Measurements from ENCODE around the gene TBC1D8B. TPM values are rescaled to one million over a fixed set of nuclear protein-coding genes. Genes with fewer than 3 reads are reported as not detected.
"Not testable (repeated sequence)": the region's sequence is repeated elsewhere in the genome, so short reads cannot be mapped to it uniquely, and the experiment has no call there.

The TBC1D8B gene
- total RNA-seq (2014; rRNA removed) (1.0 and 1.8 TPM in 2 replicates), Bru-seq, nascent RNA (percentile 50 among the genes with signal in this experiment), BruChase-seq, experiment 1, labeled RNA remaining after a 6-hour chase (percentile 51 among the genes with signal in this experiment), BruChase-seq, experiment 2, labeled RNA remaining after a 2-hour chase (percentile 55 among the genes with signal in this experiment)
- long read RNA-seq, full-length matches to known transcripts, result 23 of 41 reads
- long read RNA-seq, partial matches to known transcripts, result 8 of 41 reads
- long read RNA-seq, other reads (novel, unspliced or antisense), result 10 of 41 reads

DNA sequence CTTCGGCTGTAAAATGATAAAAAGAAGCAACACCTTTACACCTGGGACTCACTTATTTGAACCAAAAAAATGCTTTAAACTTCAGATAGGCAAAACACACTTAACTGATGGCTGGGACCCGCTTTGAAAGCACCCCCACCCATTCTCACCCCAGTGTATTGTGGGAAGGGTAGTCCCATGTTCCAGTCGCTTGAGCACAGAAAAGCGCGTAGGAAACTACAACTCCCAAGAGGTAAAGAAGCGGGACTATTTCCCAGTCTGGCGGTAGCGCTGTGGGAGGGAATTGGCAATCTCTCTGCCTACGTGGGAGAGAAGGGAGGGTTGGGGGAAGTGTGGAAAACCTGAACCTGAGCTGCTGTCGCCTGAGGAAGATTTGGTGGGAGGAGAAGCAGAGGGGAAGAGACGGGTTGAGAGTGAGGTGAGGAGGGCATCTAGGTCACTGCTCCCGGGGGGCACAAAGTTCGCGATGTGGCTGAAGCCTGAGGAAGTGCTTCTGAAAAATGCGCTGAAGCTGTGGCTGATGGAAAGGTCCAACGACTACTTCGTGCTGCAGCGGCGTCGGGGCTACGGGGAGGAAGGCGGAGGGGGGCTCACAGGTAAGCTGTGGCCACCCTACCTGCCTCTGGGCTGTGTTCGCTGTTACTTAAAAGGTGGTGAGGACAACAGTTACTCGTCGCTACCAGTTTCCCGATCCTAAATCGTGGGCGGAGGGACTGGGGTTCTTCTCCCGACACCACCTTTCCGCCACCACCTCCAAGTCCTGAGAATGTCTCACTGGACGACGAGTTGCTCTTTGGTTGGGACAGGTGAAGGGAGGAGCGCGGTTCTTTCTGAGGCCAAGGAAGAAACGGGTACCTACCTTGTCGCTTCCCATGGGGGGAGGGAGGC, at the start of gene TBC1D8B:
Gene TBC1D8B, plus strand, starts transcription at position 286 of the 888 bp plus-strand sequence. Its CDS starts 181 bp downstream, at position 467.
- H3K79me2 ChIP-seq (ENCODE audit: low read length), result no peaks in the 10 kb centered on the region

DNA sequence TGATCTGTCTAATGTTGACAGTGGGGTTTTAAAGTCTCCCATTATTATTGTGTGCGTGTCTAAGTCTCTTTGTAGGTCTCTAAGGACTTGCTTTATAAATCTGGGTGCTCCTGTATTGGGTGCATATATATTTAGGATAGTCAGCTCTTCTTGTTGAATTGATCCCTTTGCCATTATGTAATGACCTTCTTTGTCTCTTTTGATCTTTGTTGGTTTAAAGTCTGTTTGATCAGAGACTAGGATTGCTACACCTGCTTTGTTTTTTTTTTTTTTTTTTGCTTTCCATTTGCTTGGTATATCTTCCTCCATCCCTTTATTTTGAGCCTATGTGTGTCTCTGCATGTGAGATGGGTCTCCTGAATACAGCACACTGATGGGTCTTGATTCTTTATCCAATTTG, 33.2 kb upstream of the TBC1D8B start:
- ATAC-seq; H3K4me2 ChIP-seq (ENCODE audit: low read length); H4K20me1 ChIP-seq (ENCODE audit: low read length); H3K27ac ChIP-seq (ENCODE audit: low read length); H3K27me3 ChIP-seq (ENCODE audit: low read length); H3K9me3 ChIP-seq (ENCODE audit: low read length); H3K9me2 ChIP-seq (replicated peaks; ENCODE audit: low read length); H3K36me3 ChIP-seq (ENCODE audit: low read depth, low read length); DNase-seq; H3F3A ChIP-seq (ENCODE audit: low read length, unreplicated experiment); BruUV-seq (replicated peaks); POLR2A ChIA-PET (ENCODE audit: unreplicated experiment); intact Hi-C loops (cut with micrococcal nuclease); CTCF ChIA-PET; H3K9ac ChIP-seq (ENCODE audit: low read length); H2AFZ ChIP-seq (ENCODE audit: low read length); H3K4me3 ChIP-seq (ENCODE audit: low read length); H3K4me1 ChIP-seq (ENCODE audit: insufficient read depth, low read length); H3K79me2 ChIP-seq (ENCODE audit: low read length): not testable (repeated sequence)

More for the DNA sequence above, at the start of gene TBC1D8B:
- H3K27me3 ChIP-seq (ENCODE audit: low read length), result peaks cover 12% of the 10 kb centered on the region; the same call in 1 of the 2 replicates
- ATAC-seq (peak; percentile 97), DNase-seq (peak; percentile 94)
- BruUV-seq (replicated peaks), result TSS peak; percentile 79
- POLR2A ChIA-PET (ENCODE audit: unreplicated experiment), result no interaction called here
- peak within 1 kb of the TSS; percentile 86 for H3K4me2 ChIP-seq (ENCODE audit: low read length)
- no peak within 1 kb of the TSS for H3K27ac ChIP-seq (ENCODE audit: low read length)
- H3K9ac ChIP-seq (ENCODE audit: low read length), result peak within 1 kb of the TSS; percentile 34
- 0 out of 2 replicates have a peak, but pooled peaks cover 13% of the 10 kb centered on the region for H3K4me1 ChIP-seq (ENCODE audit: insufficient read depth, low read length)
- peak within 1 kb of the TSS; percentile 78 for H3K4me3 ChIP-seq (ENCODE audit: low read length)
- no peaks in the 10 kb centered on the region for H3K36me3 ChIP-seq (ENCODE audit: low read depth, low read length)
- no peaks in the 10 kb centered on the region for H4K20me1 ChIP-seq (ENCODE audit: low read length)
- no peaks in the 10 kb centered on the region for H3K9me2 ChIP-seq (replicated peaks; ENCODE audit: low read length)
- peak within 1 kb of the TSS; percentile 97 for H2AFZ ChIP-seq (ENCODE audit: low read length)
- no peak for TF ChIP-seq EZH2 (IDR thresholded peaks at IDR 0.05; ENCODE audit: low read length, unreplicated experiment)
- no peak for TF ChIP-seq EZH2phosphoT487 (IDR thresholded peaks at IDR 0.05; ENCODE audit: borderline replicate concordance, low read length)
- TF ChIP-seq, protein P1, sequence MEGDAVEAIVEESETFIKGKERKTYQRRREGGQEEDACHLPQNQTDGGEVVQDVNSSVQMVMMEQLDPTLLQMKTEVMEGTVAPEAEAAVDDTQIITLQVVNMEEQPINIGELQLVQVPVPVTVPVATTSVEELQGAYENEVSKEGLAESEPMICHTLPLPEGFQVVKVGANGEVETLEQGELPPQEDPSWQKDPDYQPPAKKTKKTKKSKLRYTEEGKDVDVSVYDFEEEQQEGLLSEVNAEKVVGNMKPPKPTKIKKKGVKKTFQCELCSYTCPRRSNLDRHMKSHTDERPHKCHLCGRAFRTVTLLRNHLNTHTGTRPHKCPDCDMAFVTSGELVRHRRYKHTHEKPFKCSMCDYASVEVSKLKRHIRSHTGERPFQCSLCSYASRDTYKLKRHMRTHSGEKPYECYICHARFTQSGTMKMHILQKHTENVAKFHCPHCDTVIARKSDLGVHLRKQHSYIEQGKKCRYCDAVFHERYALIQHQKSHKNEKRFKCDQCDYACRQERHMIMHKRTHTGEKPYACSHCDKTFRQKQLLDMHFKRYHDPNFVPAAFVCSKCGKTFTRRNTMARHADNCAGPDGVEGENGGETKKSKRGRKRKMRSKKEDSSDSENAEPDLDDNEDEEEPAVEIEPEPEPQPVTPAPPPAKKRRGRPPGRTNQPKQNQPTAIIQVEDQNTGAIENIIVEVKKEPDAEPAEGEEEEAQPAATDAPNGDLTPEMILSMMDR (conservative IDR thresholded peaks at IDR 0.05; ENCODE audit: low read depth, low read length), result no peak
- H3F3A ChIP-seq (ENCODE audit: low read length, unreplicated experiment), result no peaks in the 10 kb centered on the region
- H3K9me3 ChIP-seq (ENCODE audit: low read length), result no peaks in the 10 kb centered on the region
- CTCF ChIA-PET, result no interaction called here
- intact Hi-C loops (cut with micrococcal nuclease), result no loop called here

DNA sequence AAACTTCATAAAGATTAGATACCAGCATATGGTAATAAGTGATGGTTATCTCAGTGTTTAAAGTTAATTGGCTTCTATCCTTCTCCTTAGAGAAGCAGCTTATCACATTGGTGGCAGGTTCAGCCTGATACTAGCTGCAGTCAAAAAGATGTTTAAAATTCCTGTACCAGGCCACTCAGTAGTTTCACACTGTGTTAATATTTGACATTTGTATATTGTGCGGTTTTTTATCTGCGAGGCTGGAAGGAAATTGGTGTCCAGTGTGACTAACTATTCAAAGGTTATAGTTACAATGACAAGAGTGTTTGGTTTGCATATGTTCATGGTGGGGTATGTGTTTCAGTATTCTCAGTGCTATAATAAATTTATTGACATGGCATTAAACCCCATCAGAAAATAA, 27.5 kb upstream of the TBC1D8B start:
- ATAC-seq, result no peak
- Histone ChIP-seq H3K9me3 (ENCODE audit: low read length) (no peaks in the 10 kb centered on the region), H3K4me1 (ENCODE audit: insufficient read depth, low read length) (no peaks in the 10 kb centered on the region), H3K9me2 (replicated peaks; ENCODE audit: low read length) (no peaks in the 10 kb centered on the region), H3K27ac (ENCODE audit: low read length) (no peak overlapping the region), H3K79me2 (ENCODE audit: low read length) (no peaks in the 10 kb centered on the region), H4K20me1 (ENCODE audit: low read length) (no peaks in the 10 kb centered on the region), H2AFZ (ENCODE audit: low read length) (no peak overlapping the region), H3K9ac (ENCODE audit: low read length) (no peak overlapping the region), H3K4me2 (ENCODE audit: low read length) (no peak overlapping the region), H3F3A (ENCODE audit: low read length, unreplicated experiment) (no peaks in the 10 kb centered on the region), H3K4me3 (ENCODE audit: low read length) (no peak overlapping the region), H3K27me3 (ENCODE audit: low read length) (no peaks in the 10 kb centered on the region; the same call in 1 of the 2 replicates), H3K36me3 (ENCODE audit: low read depth, low read length) (no peaks in the 10 kb centered on the region)
- intact Hi-C loops (cut with micrococcal nuclease), result no loop called here
- POLR2A ChIA-PET (ENCODE audit: unreplicated experiment), result no interaction called here
- BruUV-seq (replicated peaks), result no TSS peak
- TF ChIP-seq, protein P1 (conservative IDR thresholded peaks at IDR 0.05; ENCODE audit: low read depth, low read length), result no peak
- no peak for TF ChIP-seq EZH2phosphoT487 (IDR thresholded peaks at IDR 0.05; ENCODE audit: borderline replicate concordance, low read length)
- no peak for TF ChIP-seq EZH2 (IDR thresholded peaks at IDR 0.05; ENCODE audit: low read length, unreplicated experiment)
- CTCF ChIA-PET, result no interaction called here
- DNase-seq, result no peak

Data from PC-3 (cell line).